Measurements from ENCODE around the gene HABP4. TPM values are rescaled to one million over a fixed set of nuclear protein-coding genes. Genes with fewer than 3 reads are reported as not detected.

Gene HABP4
- polyA plus RNA-seq, 2 of the 4 experiments (the other 2 are of a cell fraction), result 12.4 to 12.8 TPM

DNA sequence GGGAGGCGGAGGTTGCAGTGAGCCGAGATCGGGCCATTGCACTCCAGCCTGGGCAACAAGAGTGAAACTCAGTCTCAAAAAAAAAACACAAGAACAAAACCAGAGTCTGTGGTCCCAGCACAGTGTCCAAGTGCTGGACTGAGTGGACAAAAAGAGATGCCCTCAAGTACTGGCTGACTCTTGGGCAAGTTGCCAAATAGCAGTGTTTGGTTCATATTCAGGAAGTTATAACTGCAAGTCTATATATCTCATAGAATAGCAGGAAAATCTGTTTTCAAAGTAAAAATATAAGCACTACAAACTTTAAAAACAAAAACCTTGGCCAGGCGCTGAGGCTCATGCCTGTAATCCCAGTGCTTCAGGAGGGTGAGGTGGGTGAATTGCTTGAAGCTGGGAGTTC lies 7.3 kb downstream of the HABP4 start:
- Histone ChIP-seq H3K27ac (no peak overlapping the region), H3K4me3 (no peak overlapping the region), H3K4me1 (peaks cover 18% of the 10 kb centered on the region), H3K4me2 (no peak overlapping the region), H3K9me3 (no peaks in the 10 kb centered on the region)
- FAIRE-seq, result no peak
- ChIA-PET POLR2A (no interaction called here), CTCF (interaction anchor here (2.0 kb wide), 1 partner anchor 162 kb away, joined by 4 read pairs; the partner anchor contains the start of gene CDC14B)
- no peak for DNase-seq (ENCODE audit: low read depth in 1 of 2, low spot score in 1 of 2)
- TF ChIP-seq MAX (IDR thresholded peaks at IDR 0.05) (no peak), MAFK (IDR thresholded peaks at IDR 0.05; ENCODE audit: partially characterized antibody) (no peak), PHF8 (IDR thresholded peaks at IDR 0.05; ENCODE audit: borderline replicate concordance, low read depth) (no peak), CBX2 (IDR thresholded peaks at IDR 0.05; ENCODE audit: borderline replicate concordance, low read depth) (no peak), RAD21 (conservative IDR thresholded peaks at IDR 0.05 in 1 of 2, IDR thresholded peaks at IDR 0.05 in 1 of 2) (no peak), ZC3H11A (IDR thresholded peaks at IDR 0.05) (no peak), ESRRA (IDR thresholded peaks at IDR 0.05; ENCODE audit: borderline replicate concordance, low read length) (no peak)
- TF ChIP-seq, protein P1, sequence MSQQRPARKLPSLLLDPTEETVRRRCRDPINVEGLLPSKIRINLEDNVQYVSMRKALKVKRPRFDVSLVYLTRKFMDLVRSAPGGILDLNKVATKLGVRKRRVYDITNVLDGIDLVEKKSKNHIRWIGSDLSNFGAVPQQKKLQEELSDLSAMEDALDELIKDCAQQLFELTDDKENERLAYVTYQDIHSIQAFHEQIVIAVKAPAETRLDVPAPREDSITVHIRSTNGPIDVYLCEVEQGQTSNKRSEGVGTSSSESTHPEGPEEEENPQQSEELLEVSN (IDR thresholded peaks at IDR 0.05; ENCODE audit: borderline replicate concordance, low read depth), result no peak
- ATAC-seq, result no peak
- WGBS (ENCODE audit: missing lambda C conversion rate), result 94% methylated on average over 4 of the region's 4 CpGs

DNA sequence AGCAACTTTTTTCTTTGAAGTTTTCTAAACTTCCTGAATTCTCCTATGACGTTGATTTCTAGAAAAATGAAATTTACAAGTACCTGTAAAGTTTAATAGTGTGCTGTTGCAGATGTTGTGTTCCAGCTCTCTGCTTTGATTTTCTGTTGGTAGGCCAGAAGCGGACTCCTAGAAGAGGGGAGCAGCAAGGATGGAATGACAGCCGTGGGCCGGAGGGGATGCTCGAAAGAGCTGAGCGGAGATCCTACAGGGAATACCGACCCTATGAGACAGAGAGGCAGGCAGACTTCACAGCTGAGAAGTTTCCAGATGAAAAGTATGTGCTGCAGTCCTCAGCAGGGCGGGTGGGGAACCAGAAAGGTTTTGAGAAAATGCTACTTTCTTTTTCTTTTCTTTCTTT lies 8.3 kb downstream of the HABP4 start:
- DNase-seq (ENCODE audit: low read depth in 1 of 2, low spot score in 1 of 2), result no peak
- no peak for ATAC-seq
- Histone ChIP-seq H3K27ac (no peak overlapping the region), H3K9me3 (no peaks in the 10 kb centered on the region), H3K4me3 (no peak overlapping the region), H3K4me2 (no peak overlapping the region), H3K4me1 (peaks cover 14% of the 10 kb centered on the region)
- TF ChIP-seq, protein P2, sequence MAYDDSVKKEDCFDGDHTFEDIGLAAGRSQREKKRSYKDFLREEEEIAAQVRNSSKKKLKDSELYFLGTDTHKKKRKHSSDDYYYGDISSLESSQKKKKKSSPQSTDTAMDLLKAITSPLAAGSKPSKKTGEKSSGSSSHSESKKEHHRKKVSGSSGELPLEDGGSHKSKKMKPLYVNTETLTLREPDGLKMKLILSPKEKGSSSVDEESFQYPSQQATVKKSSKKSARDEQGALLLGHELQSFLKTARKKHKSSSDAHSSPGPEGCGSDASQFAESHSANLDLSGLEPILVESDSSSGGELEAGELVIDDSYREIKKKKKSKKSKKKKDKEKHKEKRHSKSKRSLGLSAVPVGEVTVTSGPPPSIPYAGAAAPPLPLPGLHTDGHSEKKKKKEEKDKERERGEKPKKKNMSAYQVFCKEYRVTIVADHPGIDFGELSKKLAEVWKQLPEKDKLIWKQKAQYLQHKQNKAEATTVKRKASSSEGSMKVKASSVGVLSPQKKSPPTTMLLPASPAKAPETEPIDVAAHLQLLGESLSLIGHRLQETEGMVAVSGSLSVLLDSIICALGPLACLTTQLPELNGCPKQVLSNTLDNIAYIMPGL (CRISPR knock-in tag; IDR thresholded peaks at IDR 0.05; ENCODE audit: borderline replicate concordance), result no peak
- TF ChIP-seq CEBPB (IDR thresholded peaks at IDR 0.05) (no peak), FOSB (CRISPR knock-in tag; IDR thresholded peaks at IDR 0.05) (no peak), POLR2A (IDR thresholded peaks at IDR 0.05; ENCODE audit: low read length) (no peak), JUNB (IDR thresholded peaks at IDR 0.05) (no peak), EHMT2 (IDR thresholded peaks at IDR 0.05; ENCODE audit: low read depth) (no peak), ZNF302 (CRISPR knock-in tag; IDR thresholded peaks at IDR 0.05) (no peak), CBX2 (IDR thresholded peaks at IDR 0.05; ENCODE audit: borderline replicate concordance, low read depth) (no peak), FOSL2 (IDR thresholded peaks at IDR 0.05) (no peak), FOSL2 (CRISPR knock-in tag; IDR thresholded peaks at IDR 0.05) (no peak), EP300 (IDR thresholded peaks at IDR 0.05) (no peak), HES2 (IDR thresholded peaks at IDR 0.05) (no peak), HOXA7 (CRISPR knock-in tag; IDR thresholded peaks at IDR 0.05) (no peak), SREBF2 (IDR thresholded peaks at IDR 0.05) (no peak), NR3C1 (IDR thresholded peaks at IDR 0.05) (no peak), SMC3 (IDR thresholded peaks at IDR 0.05) (no peak), CHD2 (IDR thresholded peaks at IDR 0.05; ENCODE audit: low read length, partially characterized antibody) (no peak), HDAC2 (IDR thresholded peaks at IDR 0.05) (no peak), POLR2AphosphoS2 (conservative IDR thresholded peaks at IDR 0.05; ENCODE audit: low read length) (no peak), CTCF (IDR thresholded peaks at IDR 0.05) (no peak)
- TF ChIP-seq, protein P3, sequence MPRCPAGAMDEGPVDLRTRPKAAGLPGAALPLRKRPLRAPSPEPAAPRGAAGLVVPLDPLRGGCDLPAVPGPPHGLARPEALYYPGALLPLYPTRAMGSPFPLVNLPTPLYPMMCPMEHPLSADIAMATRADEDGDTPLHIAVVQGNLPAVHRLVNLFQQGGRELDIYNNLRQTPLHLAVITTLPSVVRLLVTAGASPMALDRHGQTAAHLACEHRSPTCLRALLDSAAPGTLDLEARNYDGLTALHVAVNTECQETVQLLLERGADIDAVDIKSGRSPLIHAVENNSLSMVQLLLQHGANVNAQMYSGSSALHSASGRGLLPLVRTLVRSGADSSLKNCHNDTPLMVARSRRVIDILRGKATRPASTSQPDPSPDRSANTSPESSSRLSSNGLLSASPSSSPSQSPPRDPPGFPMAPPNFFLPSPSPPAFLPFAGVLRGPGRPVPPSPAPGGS (IDR thresholded peaks at IDR 0.05), result no peak
- ChIA-PET POLR2A (no interaction called here), CTCF (interaction anchor here (2.0 kb wide), 1 partner anchor 161 kb away, joined by 4 read pairs; the partner anchor contains the start of gene CDC14B)
- FAIRE-seq, result no peak
- 95% methylated on average over 8 of the region's 8 CpGs for WGBS (ENCODE audit: missing lambda C conversion rate)

Data from A549 (cell line).